HG03175 (cell line): ENCODE measurements around the gene NTM.

Experiments used
- ATAC-seq: cut with Tn5 transposase; IDR thresholded peaks from one replicate; pipeline ENCODE4 v1.9.1; 2021; ENCODE audit warnings: mild to moderate bottlenecking, moderate library complexity; ENCODE audit not compliant: unreplicated experiment

NTM gene

GRCh38 chr11:131682373-131683015 is 312.1 kb downstream of the NTM start:
- no peak for ATAC-seq

GRCh38 chr11:131683131-131683530 is 312.7 kb downstream of the NTM start:
- no peak for ATAC-seq

DNA sequence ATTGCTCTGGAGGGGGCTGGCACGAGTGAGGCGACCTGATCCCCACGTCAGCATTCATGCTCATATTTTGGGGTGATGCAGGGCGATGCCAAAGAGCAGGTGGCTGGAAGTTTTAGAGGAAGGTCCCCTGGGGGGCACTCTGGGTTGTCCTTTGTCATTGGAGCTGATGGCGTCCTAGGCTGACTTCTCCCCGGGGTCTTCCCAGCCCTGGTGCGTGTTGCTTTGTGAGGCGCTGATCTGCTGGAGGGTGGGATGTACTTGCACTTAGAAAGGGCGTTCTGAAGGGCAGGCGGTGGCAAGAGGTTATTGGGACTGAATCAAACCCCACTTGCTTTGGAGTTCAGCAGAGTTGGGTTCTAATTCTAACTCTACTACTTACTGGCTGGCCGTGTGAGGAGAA is 313.3 kb downstream of the NTM start:
- ATAC-seq = no peak

DNA sequence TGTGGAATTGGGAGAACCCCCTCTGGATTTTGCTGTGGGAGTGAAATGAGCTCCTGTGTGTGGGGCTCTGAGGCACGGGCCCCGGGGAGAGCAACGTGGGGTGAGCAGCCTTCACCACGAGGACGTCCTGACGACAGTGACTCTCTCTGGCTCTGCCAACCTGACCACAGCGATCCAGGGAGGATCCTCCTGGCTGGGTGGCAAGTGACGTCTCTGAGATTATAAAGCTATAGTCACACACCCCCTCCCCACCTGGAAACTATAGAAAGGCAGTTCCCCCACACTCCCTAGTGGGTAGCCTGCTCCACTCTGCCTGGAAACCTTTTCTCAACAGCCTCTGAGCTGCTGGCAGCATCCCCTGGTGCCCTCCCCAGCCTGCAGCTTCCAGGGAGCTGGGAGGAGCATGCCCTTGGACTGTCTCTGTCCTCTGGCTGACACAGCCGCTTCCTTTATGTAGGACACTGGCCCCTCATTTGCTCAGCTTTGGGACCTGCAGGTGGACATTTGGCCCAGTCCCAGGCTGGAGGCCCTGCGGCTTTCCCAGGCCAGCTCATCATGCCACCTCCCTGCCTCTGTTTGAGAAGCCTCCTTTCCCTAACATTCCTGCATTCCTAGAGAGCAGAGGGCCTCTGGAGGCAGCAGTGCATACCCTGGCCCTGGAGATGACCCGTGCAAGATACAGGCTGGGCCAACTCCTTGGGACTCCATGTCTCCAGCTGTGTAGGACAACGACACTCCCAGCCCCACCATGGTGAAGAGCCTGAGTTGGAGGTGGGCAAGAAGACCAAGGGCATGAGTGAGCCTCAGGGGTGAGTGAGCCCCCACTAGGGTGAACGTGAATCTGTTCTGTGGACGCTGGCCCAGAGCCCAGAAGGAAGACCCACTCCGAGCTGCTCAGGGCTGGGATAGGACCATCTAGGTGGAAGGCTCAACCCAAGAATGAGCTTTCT is 314.0 kb downstream of the NTM start:
- ATAC-seq = no peak

DNA sequence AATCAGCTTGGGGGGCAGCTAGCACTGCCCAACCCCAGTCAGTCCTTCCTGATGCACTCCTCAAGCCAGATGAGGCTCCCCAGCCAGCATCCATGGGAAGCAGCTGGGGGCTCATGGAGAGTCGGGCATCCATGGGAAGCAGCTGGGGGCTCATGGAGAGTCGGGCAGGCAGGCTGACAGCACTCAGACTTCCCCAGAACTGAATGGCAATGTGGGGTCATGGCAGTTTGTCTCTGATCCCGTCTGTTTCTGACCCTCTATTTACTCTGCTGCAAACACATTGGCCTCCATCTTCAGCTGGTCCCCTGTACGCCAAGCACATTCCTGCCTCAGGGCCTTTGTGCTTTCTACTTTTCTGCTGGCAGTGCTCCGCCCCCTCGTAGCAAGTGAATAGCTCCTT is 314.8 kb downstream of the NTM start:
- ATAC-seq = no peak

DNA sequence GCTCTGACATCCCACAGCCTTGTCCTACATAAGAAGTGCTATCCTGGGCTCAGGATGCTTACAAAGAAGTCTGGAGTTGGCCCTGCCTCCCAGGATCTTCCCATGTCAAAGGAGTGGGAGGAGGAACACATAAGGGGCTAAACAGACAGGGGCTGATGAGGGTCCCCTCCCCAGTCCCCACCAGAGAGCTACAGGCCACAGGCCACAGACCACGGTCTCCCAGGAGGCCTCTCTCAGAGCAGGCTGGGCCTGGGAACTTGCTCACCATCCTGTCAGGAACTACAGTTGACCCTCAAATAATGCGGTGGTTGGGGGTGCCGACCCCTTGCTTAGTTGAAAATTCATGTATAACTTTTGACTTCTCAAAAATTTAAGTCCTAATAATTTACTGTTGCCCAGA is 315.5 kb downstream of the NTM start:
- no peak for ATAC-seq

- no peak for ATAC-seq
Measured at GRCh38 chr11:131686836-131687235, 316.4 kb downstream of the NTM start.

DNA sequence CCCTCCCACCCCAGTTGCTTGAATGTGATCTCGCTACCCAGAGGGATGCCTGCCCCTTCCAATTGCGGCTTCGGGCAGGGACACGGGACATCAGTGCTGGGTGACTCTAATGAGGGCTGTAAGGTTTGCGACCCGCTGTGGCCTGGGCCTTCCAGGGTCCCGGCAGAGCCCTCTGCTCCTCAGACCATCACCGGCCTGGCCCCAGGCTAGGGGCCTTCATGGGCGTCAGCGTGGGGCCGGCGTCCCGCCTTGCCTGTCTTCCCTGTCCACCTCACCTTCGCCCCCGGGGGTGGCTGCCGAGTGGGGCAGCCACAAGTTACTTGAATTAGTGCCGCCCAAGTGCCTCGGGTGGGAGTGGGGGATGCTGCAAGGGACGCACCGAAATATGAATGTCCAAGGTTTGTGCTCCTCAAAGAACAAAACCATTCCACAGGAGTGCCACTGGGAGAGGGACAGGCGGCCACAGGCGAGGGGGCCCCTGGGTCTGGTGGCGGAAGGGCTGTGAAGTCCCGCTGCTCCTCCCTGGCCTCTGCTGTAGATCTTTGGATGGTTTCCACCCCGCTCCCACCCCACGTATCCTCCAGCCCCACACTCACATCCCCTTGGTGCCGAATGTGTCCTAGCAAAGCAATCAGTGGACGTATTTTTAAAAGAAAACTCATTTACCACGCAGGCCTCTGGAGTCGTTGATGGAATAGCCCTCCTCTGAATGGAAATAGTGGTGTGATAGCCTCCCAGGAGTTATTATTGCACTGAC is 317.1 kb downstream of the NTM start:
- ATAC-seq = no peak

GRCh38 chr11:131688048-131688693 is 317.8 kb downstream of the NTM start:
- ATAC-seq = peak; percentile 75

DNA sequence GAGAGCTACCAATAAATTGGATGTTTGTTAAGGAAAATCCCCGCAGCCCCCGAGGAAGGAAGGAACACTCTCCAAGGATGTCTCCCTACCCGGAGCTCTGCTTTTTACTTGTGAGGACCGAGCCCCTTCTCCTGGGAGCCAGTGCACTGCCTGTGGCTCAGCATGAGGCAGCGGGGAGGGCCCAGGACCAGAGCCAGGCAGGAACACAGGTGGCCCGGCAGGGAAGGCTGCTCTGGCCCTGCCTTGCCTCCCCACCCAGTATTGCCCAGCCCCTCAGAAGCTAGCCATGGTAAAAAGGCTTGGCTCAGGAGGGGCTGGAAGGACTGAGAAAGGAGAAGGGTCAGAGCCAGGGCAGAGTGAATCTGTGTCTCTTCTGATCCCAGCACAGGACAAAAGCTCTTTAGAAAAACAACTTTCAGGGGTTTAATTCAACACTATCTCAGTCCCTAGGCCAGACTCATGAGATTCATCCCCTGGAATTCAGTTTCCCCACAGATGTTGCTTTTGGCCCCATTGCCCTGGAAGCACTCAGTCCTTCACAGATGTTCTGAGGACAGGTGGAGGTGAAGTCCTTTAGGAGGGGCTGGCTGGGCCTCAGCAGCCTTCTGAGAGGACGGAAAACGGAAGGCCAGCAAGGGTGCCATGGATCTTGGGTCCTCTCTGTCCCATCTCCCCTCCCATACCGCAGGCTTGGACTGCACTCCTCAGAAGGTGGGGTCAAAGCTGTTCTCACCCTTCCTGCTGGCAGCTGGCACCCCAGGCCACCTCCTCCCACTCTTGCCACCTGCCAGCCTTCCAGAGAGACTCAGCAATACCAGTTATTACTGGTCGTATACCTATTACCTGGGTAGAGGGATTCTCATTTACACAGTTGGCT is 318.9 kb downstream of the NTM start:
- ATAC-seq = no peak

GRCh38 chr11:131690362-131690761 is 319.9 kb downstream of the NTM start:
- no peak for ATAC-seq

DNA sequence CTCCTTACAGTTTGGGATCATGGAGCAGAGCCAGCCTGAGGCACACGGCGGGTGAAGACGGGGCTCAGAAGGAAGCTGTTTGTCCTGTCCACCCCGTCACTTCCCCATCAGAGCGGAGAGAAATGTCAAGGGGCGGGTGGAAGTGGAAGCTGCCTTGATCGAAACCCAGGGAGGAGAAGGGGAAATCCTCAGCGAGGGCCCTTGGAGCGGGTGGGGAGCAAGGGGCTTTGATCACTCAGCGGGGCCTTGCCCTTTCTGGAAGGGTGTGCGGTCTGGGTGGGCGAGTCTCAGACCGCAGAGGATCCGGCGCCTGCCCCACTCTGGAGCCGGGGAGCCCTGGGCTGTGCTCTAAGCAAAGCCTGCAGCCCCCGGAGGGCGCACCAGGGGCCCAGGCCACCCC is 320.4 kb downstream of the NTM start:
- ATAC-seq = no peak

GRCh38 chr11:131691181-131692041 is 321.0 kb downstream of the NTM start:
- peak; percentile 39 for ATAC-seq

DNA sequence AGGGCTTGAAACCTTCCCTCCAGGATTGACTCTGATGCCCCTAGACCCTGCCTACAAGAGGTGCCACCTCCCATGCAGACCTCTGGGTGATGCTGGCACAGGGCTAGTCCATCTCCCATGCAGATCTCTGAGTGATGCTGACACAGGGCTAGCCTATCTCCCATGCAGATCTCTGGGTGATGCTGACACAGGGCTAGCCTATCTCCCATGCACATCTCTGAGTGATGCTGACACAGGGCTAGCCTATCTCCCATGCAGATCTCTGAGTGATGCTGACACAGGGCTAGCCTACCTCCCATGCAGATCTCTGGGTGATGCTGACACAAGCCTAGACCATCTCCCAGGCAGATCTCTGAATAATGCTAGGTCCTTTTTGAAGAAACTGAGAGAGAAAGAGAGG is 321.7 kb downstream of the NTM start:
- ATAC-seq = no peak

GRCh38 chr11:131692961-131693360 is 322.5 kb downstream of the NTM start:
- ATAC-seq = no peak

DNA sequence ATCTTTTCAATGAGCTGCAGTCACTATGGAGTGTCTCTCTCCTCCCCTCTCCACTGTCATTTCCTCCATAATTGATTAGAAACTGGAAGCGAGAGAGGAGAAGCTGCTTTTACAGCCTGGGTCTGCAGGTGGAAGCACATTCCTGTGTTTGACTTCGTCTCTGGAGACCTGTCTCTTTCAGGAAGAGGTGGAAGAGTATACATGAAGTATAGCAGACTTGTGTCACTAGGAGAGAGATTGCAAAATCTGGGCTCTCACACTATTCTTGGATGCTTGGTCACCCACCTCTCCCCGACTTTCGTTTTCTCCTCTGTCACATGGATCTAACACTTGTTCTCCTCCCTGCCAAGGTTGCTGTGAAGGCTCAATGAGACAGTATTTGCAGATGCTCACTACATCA is 323.3 kb downstream of the NTM start:
- no peak for ATAC-seq

- ATAC-seq = peak; percentile 83
Measured at GRCh38 chr11:131694526-131695424, 324.4 kb downstream of the NTM start.

- ATAC-seq = no peak
Measured at GRCh38 chr11:131695889-131696429, 325.5 kb downstream of the NTM start.
